ENCODE results near the gene MAP2. TPM values are rescaled to one million over a fixed set of nuclear protein-coding genes. Genes with fewer than 3 reads are reported as not detected.

Gene MAP2
- total RNA-seq, 1 experiment from 2014 or later: 0.21 TPM

- Histone ChIP-seq H3K27ac (no peak overlapping the region), H3K27me3 (replicated peaks) (peaks cover 13% of the 10 kb centered on the region; the same call in 1 of the 2 replicates), H3K4me3 (no peak overlapping the region), H3K9me3 (replicated peaks) (no peaks in the 10 kb centered on the region), H3K36me3 (no peaks in the 10 kb centered on the region), H3K4me1 (replicated peaks) (no peaks in the 10 kb centered on the region)
- no peak for DNase-seq (ENCODE audit: low read depth in 1 of 2, low spot score in 2 of 2)
These were observed 263.6 kb downstream of the MAP2 start for GRCh38 chr2:209687323-209687969.

- H3K27ac ChIP-seq: no peak overlapping the region
- DNase-seq (ENCODE audit: low read depth in 1 of 2, low spot score in 2 of 2): no peak
- H3K9me3 ChIP-seq (replicated peaks): 0 out of 2 replicates have a peak, but pooled peaks cover under 1% of the 10 kb centered on the region
- peaks cover 8% of the 10 kb centered on the region; the same call in 1 of the 2 replicates for H3K27me3 ChIP-seq (replicated peaks)
- no peaks in the 10 kb centered on the region for H3K36me3 ChIP-seq
- no peaks in the 10 kb centered on the region for H3K4me1 ChIP-seq (replicated peaks)
- H3K4me3 ChIP-seq: no peak overlapping the region
These were observed 264.5 kb downstream of the MAP2 start for GRCh38 chr2:209688385-209688784.

- Histone ChIP-seq H3K36me3 (no peaks in the 10 kb centered on the region), H3K4me1 (replicated peaks) (no peaks in the 10 kb centered on the region), H3K27ac (no peak overlapping the region), H3K9me3 (replicated peaks) (0 out of 2 replicates have a peak, but pooled peaks cover 3% of the 10 kb centered on the region), H3K27me3 (replicated peaks) (peaks cover 7% of the 10 kb centered on the region; the same call in 1 of the 2 replicates), H3K4me3 (no peak overlapping the region)
- no peak for DNase-seq (ENCODE audit: low read depth in 1 of 2, low spot score in 2 of 2)
These were observed 266.3 kb downstream of the MAP2 start for GRCh38 chr2:209690029-209690754.

GRCh38 chr2:209694748-209695147 lies 270.9 kb downstream of the MAP2 start:
- H3K27me3 ChIP-seq (replicated peaks): no peaks in the 10 kb centered on the region
- H3K27ac ChIP-seq: no peak overlapping the region
- H3K4me3 ChIP-seq: no peak overlapping the region
- H3K4me1 ChIP-seq (replicated peaks): no peaks in the 10 kb centered on the region
- H3K36me3 ChIP-seq: no peaks in the 10 kb centered on the region
- no peak for DNase-seq (ENCODE audit: low read depth in 1 of 2, low spot score in 2 of 2)
- 0 out of 2 replicates have a peak, but pooled peaks cover 3% of the 10 kb centered on the region for H3K9me3 ChIP-seq (replicated peaks)

- DNase-seq (ENCODE audit: low read depth in 1 of 2, low spot score in 2 of 2): no peak
- H3K4me1 ChIP-seq (replicated peaks): no peaks in the 10 kb centered on the region
- H3K27ac ChIP-seq: no peak overlapping the region
- no peaks in the 10 kb centered on the region; the same call in 1 of the 2 replicates for H3K27me3 ChIP-seq (replicated peaks)
- no peaks in the 10 kb centered on the region for H3K36me3 ChIP-seq
- H3K9me3 ChIP-seq (replicated peaks): 0 out of 2 replicates have a peak, but pooled peaks cover 3% of the 10 kb centered on the region
- H3K4me3 ChIP-seq: no peak overlapping the region
These were observed 273.2 kb downstream of the MAP2 start for GRCh38 chr2:209696836-209697711.

GRCh38 chr2:209702775-209703174 lies 278.9 kb downstream of the MAP2 start:
- H3K4me1 ChIP-seq (replicated peaks): no peaks in the 10 kb centered on the region
- no peak overlapping the region for H3K4me3 ChIP-seq
- no peak overlapping the region for H3K27ac ChIP-seq
- no peaks in the 10 kb centered on the region; the same call in 1 of the 2 replicates for H3K27me3 ChIP-seq (replicated peaks)
- no peaks in the 10 kb centered on the region for H3K36me3 ChIP-seq
- H3K9me3 ChIP-seq (replicated peaks): no peaks in the 10 kb centered on the region
- no peak for DNase-seq (ENCODE audit: low read depth in 1 of 2, low spot score in 2 of 2)

- H3K9me3 ChIP-seq (replicated peaks): no peaks in the 10 kb centered on the region
- DNase-seq (ENCODE audit: low read depth in 1 of 2, low spot score in 2 of 2): no peak
- no peak overlapping the region for H3K27ac ChIP-seq
- no peaks in the 10 kb centered on the region for H3K27me3 ChIP-seq (replicated peaks)
- H3K4me3 ChIP-seq: no peak overlapping the region
- H3K4me1 ChIP-seq (replicated peaks): no peaks in the 10 kb centered on the region
- no peaks in the 10 kb centered on the region for H3K36me3 ChIP-seq
These were observed 289.4 kb downstream of the MAP2 start for GRCh38 chr2:209713219-209713618.

- Histone ChIP-seq H3K27me3 (replicated peaks) (no peaks in the 10 kb centered on the region), H3K4me1 (replicated peaks) (no peaks in the 10 kb centered on the region), H3K9me3 (replicated peaks) (no peaks in the 10 kb centered on the region), H3K36me3 (no peaks in the 10 kb centered on the region), H3K27ac (no peak overlapping the region), H3K4me3 (no peak overlapping the region)
- DNase-seq (ENCODE audit: low read depth in 1 of 2, low spot score in 2 of 2): no peak
These were observed 295.2 kb downstream of the MAP2 start for GRCh38 chr2:209719034-209719433.

GRCh38 chr2:209721497-209721896 lies 297.6 kb downstream of the MAP2 start:
- no peak overlapping the region for H3K27ac ChIP-seq
- DNase-seq (ENCODE audit: low read depth in 1 of 2, low spot score in 2 of 2): no peak
- no peaks in the 10 kb centered on the region for H3K4me1 ChIP-seq (replicated peaks)

GRCh38 chr2:209726311-209726710 lies 302.5 kb downstream of the MAP2 start:
- DNase-seq (ENCODE audit: low read depth in 1 of 2, low spot score in 2 of 2): no peak
- Histone ChIP-seq H3K4me1 (replicated peaks) (no peaks in the 10 kb centered on the region), H3K27ac (no peak overlapping the region), H3K9me3 (replicated peaks) (no peaks in the 10 kb centered on the region), H3K4me3 (no peak overlapping the region), H3K27me3 (replicated peaks) (no peaks in the 10 kb centered on the region), H3K36me3 (no peaks in the 10 kb centered on the region)

More at GRCh38 chr2:209721497-209721896, 297.6 kb downstream of the MAP2 start:
- H3K36me3 ChIP-seq: no peaks in the 10 kb centered on the region
- H3K4me3 ChIP-seq: no peak overlapping the region
- H3K27me3 ChIP-seq (replicated peaks): no peaks in the 10 kb centered on the region
- no peaks in the 10 kb centered on the region for H3K9me3 ChIP-seq (replicated peaks)

- DNase-seq (ENCODE audit: low read depth in 1 of 2, low spot score in 2 of 2): no peak
- Histone ChIP-seq H3K27ac (no peak overlapping the region), H3K9me3 (replicated peaks) (no peaks in the 10 kb centered on the region), H3K4me1 (replicated peaks) (no peaks in the 10 kb centered on the region), H3K4me3 (no peak overlapping the region), H3K36me3 (no peaks in the 10 kb centered on the region), H3K27me3 (replicated peaks) (no peaks in the 10 kb centered on the region)
These were observed 303.2 kb downstream of the MAP2 start for GRCh38 chr2:209727077-209727476.

- Histone ChIP-seq H3K27ac (no peak overlapping the region), H3K36me3 (no peaks in the 10 kb centered on the region), H3K27me3 (replicated peaks) (no peaks in the 10 kb centered on the region), H3K4me1 (replicated peaks) (no peaks in the 10 kb centered on the region), H3K9me3 (replicated peaks) (no peaks in the 10 kb centered on the region), H3K4me3 (no peak overlapping the region)
- DNase-seq (ENCODE audit: low read depth in 1 of 2, low spot score in 2 of 2): no peak
These were observed 311.0 kb downstream of the MAP2 start for GRCh38 chr2:209734805-209735204.

GRCh38 chr2:209741953-209742352 lies 318.1 kb downstream of the MAP2 start:
- Histone ChIP-seq H3K4me1 (replicated peaks) (no peaks in the 10 kb centered on the region), H3K27ac (no peak overlapping the region), H3K36me3 (no peaks in the 10 kb centered on the region), H3K27me3 (replicated peaks) (no peaks in the 10 kb centered on the region), H3K4me3 (no peak overlapping the region), H3K9me3 (replicated peaks) (no peaks in the 10 kb centered on the region)
- no peak for DNase-seq (ENCODE audit: low read depth in 1 of 2, low spot score in 2 of 2)
